Measurements from ENCODE around the gene IQGAP2.

DNA sequence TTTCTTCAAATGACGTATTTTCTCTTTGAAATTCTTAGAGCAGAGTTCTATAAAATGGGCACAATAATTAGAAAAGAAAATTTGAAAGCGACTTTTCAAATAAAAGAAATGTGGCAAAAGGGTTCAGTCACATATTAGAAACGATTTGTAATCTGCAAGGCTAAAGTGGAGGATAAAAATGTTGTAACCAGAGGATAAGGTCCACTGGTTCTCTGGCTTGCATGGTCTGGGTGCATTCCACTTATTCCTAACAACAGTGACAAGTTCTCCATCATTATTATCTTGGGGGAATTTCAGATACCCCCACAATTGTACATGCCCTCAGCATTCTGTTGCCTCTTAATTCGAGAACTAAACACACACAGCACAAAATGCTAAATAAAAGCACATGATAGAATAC, 91.1 kb downstream of the IQGAP2 start:
- TF ChIP-seq, protein P1, sequence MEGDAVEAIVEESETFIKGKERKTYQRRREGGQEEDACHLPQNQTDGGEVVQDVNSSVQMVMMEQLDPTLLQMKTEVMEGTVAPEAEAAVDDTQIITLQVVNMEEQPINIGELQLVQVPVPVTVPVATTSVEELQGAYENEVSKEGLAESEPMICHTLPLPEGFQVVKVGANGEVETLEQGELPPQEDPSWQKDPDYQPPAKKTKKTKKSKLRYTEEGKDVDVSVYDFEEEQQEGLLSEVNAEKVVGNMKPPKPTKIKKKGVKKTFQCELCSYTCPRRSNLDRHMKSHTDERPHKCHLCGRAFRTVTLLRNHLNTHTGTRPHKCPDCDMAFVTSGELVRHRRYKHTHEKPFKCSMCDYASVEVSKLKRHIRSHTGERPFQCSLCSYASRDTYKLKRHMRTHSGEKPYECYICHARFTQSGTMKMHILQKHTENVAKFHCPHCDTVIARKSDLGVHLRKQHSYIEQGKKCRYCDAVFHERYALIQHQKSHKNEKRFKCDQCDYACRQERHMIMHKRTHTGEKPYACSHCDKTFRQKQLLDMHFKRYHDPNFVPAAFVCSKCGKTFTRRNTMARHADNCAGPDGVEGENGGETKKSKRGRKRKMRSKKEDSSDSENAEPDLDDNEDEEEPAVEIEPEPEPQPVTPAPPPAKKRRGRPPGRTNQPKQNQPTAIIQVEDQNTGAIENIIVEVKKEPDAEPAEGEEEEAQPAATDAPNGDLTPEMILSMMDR (IDR thresholded peaks at IDR 0.05): no peak
- TF ChIP-seq EP300 (IDR thresholded peaks at IDR 0.05; ENCODE audit: low read depth) (no peak), POLR2A (IDR thresholded peaks at IDR 0.05) (no peak)

Measured in transverse colon (tissue), 3 donors.